ENCODE data around the gene APBA2. TPM values are rescaled to one million over a fixed set of nuclear protein-coding genes. Genes with fewer than 3 reads are reported as not detected.

APBA2 gene
- total RNA-seq, 2 experiments from 2014 or later: not detected

DNA sequence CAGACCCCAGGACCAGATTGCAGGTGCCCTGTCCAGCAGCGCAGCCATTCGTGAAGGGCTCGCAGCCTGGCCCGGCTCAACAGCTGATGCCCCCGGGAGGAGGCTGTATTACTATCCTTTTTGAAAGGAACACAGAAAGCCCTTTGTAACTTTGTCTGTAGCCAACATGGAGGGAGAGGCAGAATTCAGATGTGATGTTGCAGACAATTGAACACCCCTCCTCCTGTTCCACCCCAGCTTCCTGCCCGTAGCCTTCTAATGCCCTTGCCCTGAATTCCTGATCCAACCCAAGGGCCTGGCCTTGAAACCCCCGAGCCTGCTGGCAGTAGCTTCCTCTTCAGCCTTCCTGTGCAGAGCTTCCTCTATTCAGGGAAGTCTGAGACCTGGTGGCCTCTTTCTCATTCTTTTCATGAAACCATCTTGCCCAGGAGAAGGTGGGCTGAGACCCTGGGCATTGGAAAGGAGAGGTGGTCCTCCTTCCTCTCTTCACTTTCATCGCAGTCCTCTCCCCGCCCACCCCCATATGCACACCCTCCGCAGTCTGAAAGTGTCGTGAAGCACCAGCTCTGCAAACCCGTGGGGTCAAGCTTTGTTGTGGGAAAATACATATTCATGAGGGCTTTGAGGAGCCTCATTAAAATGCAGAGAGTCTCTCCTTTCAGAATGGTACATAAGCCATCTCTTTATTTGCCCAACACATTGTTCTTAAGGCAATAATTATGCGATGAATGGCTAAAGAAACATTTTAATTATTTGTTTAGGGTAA, 109.2 kb downstream of the APBA2 start:
- TF ChIP-seq, protein P1, sequence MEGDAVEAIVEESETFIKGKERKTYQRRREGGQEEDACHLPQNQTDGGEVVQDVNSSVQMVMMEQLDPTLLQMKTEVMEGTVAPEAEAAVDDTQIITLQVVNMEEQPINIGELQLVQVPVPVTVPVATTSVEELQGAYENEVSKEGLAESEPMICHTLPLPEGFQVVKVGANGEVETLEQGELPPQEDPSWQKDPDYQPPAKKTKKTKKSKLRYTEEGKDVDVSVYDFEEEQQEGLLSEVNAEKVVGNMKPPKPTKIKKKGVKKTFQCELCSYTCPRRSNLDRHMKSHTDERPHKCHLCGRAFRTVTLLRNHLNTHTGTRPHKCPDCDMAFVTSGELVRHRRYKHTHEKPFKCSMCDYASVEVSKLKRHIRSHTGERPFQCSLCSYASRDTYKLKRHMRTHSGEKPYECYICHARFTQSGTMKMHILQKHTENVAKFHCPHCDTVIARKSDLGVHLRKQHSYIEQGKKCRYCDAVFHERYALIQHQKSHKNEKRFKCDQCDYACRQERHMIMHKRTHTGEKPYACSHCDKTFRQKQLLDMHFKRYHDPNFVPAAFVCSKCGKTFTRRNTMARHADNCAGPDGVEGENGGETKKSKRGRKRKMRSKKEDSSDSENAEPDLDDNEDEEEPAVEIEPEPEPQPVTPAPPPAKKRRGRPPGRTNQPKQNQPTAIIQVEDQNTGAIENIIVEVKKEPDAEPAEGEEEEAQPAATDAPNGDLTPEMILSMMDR (conservative IDR thresholded peaks at IDR 0.05; ENCODE audit: low read length): no peak
- no peak for TF ChIP-seq EZH2phosphoT487 (IDR thresholded peaks at IDR 0.05; ENCODE audit: borderline replicate concordance, low read depth, low read length)
- intact Hi-C loops (cut with micrococcal nuclease; ENCODE audit: unreplicated experiment): no loop called here
- Histone ChIP-seq H2AFZ (ENCODE audit: low read length) (no peak overlapping the region), H3K4me2 (ENCODE audit: low read length) (no peak overlapping the region), H3K4me3 (ENCODE audit: low read depth, low read length, poor library complexity, severe bottlenecking) (no peak overlapping the region), H3K9me2 (ENCODE audit: insufficient read depth, low read length) (no peaks in the 10 kb centered on the region), H4K20me1 (ENCODE audit: insufficient read depth, low read length) (no peaks in the 10 kb centered on the region), H3K36me3 (ENCODE audit: insufficient read depth, low read length) (no peaks in the 10 kb centered on the region), H3K4me1 (ENCODE audit: insufficient read depth, low read length, poor library complexity, severe bottlenecking) (no peaks in the 10 kb centered on the region), H3K79me2 (ENCODE audit: insufficient read depth, low read depth, low read length) (no peaks in the 10 kb centered on the region), H3K9me3 (ENCODE audit: low read length) (no peaks in the 10 kb centered on the region), H3K27ac (ENCODE audit: low read depth, low read length, poor library complexity, severe bottlenecking) (no peak overlapping the region)
- no peak for DNase-seq (ENCODE audit: low spot score)
- POLR2A ChIA-PET: no interaction called here
- CTCF ChIA-PET (ENCODE audit: unreplicated experiment): no interaction called here
- no TSS peak for BruUV-seq (replicated peaks)

DNA sequence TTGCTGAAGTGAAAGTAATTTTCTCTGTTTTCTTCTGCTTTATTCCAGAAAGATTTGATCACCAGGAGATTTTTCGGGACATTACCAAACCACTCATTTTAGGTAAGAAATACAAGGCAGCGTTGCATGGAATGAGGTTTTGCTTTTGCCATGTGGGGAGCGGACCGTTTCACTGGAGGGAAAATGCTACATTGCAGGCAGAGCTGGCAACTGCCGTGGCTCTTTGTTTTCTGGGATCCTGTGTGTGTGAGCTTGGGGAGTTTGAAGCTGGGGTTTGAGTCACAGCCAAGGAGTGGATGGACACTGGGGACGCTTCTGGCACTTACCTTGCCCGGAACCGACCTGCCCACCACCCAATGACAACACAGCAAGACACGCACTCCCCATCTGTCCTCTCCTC, 109.9 kb downstream of the APBA2 start:
- H3K79me2 ChIP-seq (ENCODE audit: insufficient read depth, low read depth, low read length): no peaks in the 10 kb centered on the region
- H3K4me1 ChIP-seq (ENCODE audit: insufficient read depth, low read length, poor library complexity, severe bottlenecking): no peaks in the 10 kb centered on the region
- no peak for DNase-seq (ENCODE audit: low spot score)
- H3K27ac ChIP-seq (ENCODE audit: low read depth, low read length, poor library complexity, severe bottlenecking): no peak overlapping the region
- no peaks in the 10 kb centered on the region for H3K9me2 ChIP-seq (ENCODE audit: insufficient read depth, low read length)
- H3K4me3 ChIP-seq (ENCODE audit: low read depth, low read length, poor library complexity, severe bottlenecking): no peak overlapping the region
- no peak overlapping the region for H2AFZ ChIP-seq (ENCODE audit: low read length)
- intact Hi-C loops (cut with micrococcal nuclease; ENCODE audit: unreplicated experiment): no loop called here
- ChIA-PET POLR2A (no interaction called here), CTCF (ENCODE audit: unreplicated experiment) (no interaction called here)
- no peaks in the 10 kb centered on the region for H4K20me1 ChIP-seq (ENCODE audit: insufficient read depth, low read length)
- H3K36me3 ChIP-seq (ENCODE audit: insufficient read depth, low read length): no peaks in the 10 kb centered on the region
- TF ChIP-seq EZH2phosphoT487 (IDR thresholded peaks at IDR 0.05; ENCODE audit: borderline replicate concordance, low read depth, low read length): no peak
- TF ChIP-seq, protein P1 (conservative IDR thresholded peaks at IDR 0.05; ENCODE audit: low read length): no peak
- BruUV-seq (replicated peaks): no TSS peak
- H3K4me2 ChIP-seq (ENCODE audit: low read length): no peak overlapping the region
- H3K9me3 ChIP-seq (ENCODE audit: low read length): no peaks in the 10 kb centered on the region

DNA sequence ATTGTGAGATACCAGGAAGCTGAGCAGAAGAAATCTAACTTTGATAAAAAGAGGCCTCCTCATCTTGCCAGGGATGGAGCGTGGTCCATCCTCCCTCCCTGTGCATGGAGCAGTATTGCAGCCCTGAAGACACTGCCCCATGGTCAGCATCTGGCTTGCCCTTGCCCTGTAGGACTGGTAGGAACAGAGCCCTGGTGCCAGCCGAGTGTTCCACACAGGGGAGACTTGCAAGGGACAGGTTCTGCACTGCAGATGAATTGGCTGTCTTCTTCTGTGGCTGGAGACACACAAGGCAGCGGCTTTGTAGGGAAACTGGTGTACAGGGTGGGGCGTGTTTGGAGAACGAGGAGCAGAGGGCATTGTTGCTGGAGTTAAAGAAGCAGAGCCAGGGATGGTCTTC, 110.5 kb downstream of the APBA2 start:
- Histone ChIP-seq H3K4me1 (ENCODE audit: insufficient read depth, low read length, poor library complexity, severe bottlenecking) (no peaks in the 10 kb centered on the region), H3K9me2 (ENCODE audit: insufficient read depth, low read length) (no peaks in the 10 kb centered on the region), H3K79me2 (ENCODE audit: insufficient read depth, low read depth, low read length) (no peaks in the 10 kb centered on the region), H3K36me3 (ENCODE audit: insufficient read depth, low read length) (no peaks in the 10 kb centered on the region), H3K9me3 (ENCODE audit: low read length) (no peaks in the 10 kb centered on the region), H2AFZ (ENCODE audit: low read length) (no peak overlapping the region), H3K27ac (ENCODE audit: low read depth, low read length, poor library complexity, severe bottlenecking) (no peak overlapping the region), H3K4me3 (ENCODE audit: low read depth, low read length, poor library complexity, severe bottlenecking) (no peak overlapping the region), H3K4me2 (ENCODE audit: low read length) (no peak overlapping the region), H4K20me1 (ENCODE audit: insufficient read depth, low read length) (no peaks in the 10 kb centered on the region)
- DNase-seq (ENCODE audit: low spot score): no peak
- CTCF ChIA-PET (ENCODE audit: unreplicated experiment): no interaction called here
- no peak for TF ChIP-seq EZH2phosphoT487 (IDR thresholded peaks at IDR 0.05; ENCODE audit: borderline replicate concordance, low read depth, low read length)
- TF ChIP-seq, protein P1 (conservative IDR thresholded peaks at IDR 0.05; ENCODE audit: low read length): no peak
- no TSS peak for BruUV-seq (replicated peaks)
- intact Hi-C loops (cut with micrococcal nuclease; ENCODE audit: unreplicated experiment): no loop called here
- POLR2A ChIA-PET: interaction anchor here (0.6 kb wide), 1 partner anchor 24 kb away, joined by 3 read pairs; no protein-coding TSS in a partner anchor

Measured in OCI-LY7 (cell line).